Fibroblast of mammary gland (primary cell): ENCODE results near the gene MOB3B.
"Not testable (repeated sequence)": the region's sequence is repeated elsewhere in the genome, so short reads cannot be mapped to it uniquely, and the experiment has no call there.

ENCODE experiments used
- DNase-seq: peaks from one replicate; pipeline ENCODE4 v3.0.0-alpha.2; 2010; ENCODE audit warnings: low read depth
- H3K4me3 ChIP-seq: 2 replicates; pipeline ENCODE4 v1.5.1; 2011; ENCODE audit warnings: low read depth, mild to moderate bottlenecking, low read length, moderate library complexity; ENCODE audit not compliant: control insufficient read depth
- CTCF ChIP-seq: conservative IDR thresholded peaks from 2 replicates; pipeline ENCODE4 v1.5.1; 2011; ENCODE audit warnings: low read depth, low read length, inconsistent platforms; ENCODE audit not compliant: control insufficient read depth, insufficient read depth

Gene MOB3B

GRCh38 chr9:27511771-27512170, 17.8 kb downstream of the MOB3B start:
- TF ChIP-seq CTCF, result no peak
- DNase-seq, result no peak
- no peak overlapping the region for H3K4me3 ChIP-seq

GRCh38 chr9:27510780-27511179, 18.8 kb downstream of the MOB3B start:
- DNase-seq, result no peak
- H3K4me3 ChIP-seq, result no peak overlapping the region
- TF ChIP-seq CTCF, result no peak

- DNase-seq, result no peak
- no peak for TF ChIP-seq CTCF
- no peak overlapping the region for H3K4me3 ChIP-seq
Observed at GRCh38 chr9:27506981-27507380, 22.6 kb downstream of the MOB3B start.

GRCh38 chr9:27505744-27506161, 23.9 kb downstream of the MOB3B start:
- no peak overlapping the region for H3K4me3 ChIP-seq
- DNase-seq, result no peak
- TF ChIP-seq CTCF, result no peak

GRCh38 chr9:27504259-27504658, 25.4 kb downstream of the MOB3B start:
- H3K4me3 ChIP-seq, result no peak overlapping the region
- no peak for DNase-seq
- TF ChIP-seq CTCF, result no peak

GRCh38 chr9:27503623-27504022, 26.0 kb downstream of the MOB3B start:
- H3K4me3 ChIP-seq, result no peak overlapping the region
- TF ChIP-seq CTCF, result no peak
- DNase-seq, result no peak

GRCh38 chr9:27500902-27501301, 28.7 kb downstream of the MOB3B start:
- H3K4me3 ChIP-seq, DNase-seq: not testable (repeated sequence)
